ENCODE data around the gene EMB. TPM values are rescaled to one million over a fixed set of nuclear protein-coding genes. Genes with fewer than 3 reads are reported as not detected.

Gene EMB
- total and polyA plus RNA-seq, 9 of the 15 experiments (the other 6 are each of a cell fraction or from before 2014, with no cell fraction given) = 0.31 TPM; not detected in 8

GRCh38 chr5:50463047-50463446 is 22.0 kb upstream of the EMB start:
- Histone ChIP-seq H4K20me1 (replicated peaks; ENCODE audit: control insufficient read depth, insufficient read depth, low read length) (no peaks in the 10 kb centered on the region), H3K36me3 (ENCODE audit: control insufficient read depth, insufficient read depth, low read length) (no peaks in the 10 kb centered on the region), H3K27ac (ENCODE audit: extremely low read depth, low read depth, low read length) (no peak overlapping the region), H3K4me2 (ENCODE audit: insufficient read depth, low read length) (no peak overlapping the region), H3K9me1 (ENCODE audit: control insufficient read depth, insufficient read depth, low read length) (no peaks in the 10 kb centered on the region), H3K4me3 (no peak overlapping the region), H3K9ac (ENCODE audit: insufficient read depth in 1 of 2, low read depth in 2 of 2, low read length in 2 of 2) (no peak overlapping the region), H3K27me3 (ENCODE audit: control insufficient read depth in 2 of 2, insufficient read depth in 2 of 2, low read length in 2 of 2) (no peaks in the 10 kb centered on the region), H3K4me1 (replicated peaks in 1 of 2; ENCODE audit: control insufficient read depth in 2 of 2, insufficient read depth in 2 of 2, low read length in 2 of 2) (no peaks in the 10 kb centered on the region), H3K9me3 (replicated peaks; ENCODE audit: control insufficient read depth, insufficient read depth, low read depth, low read length) (no peaks in the 10 kb centered on the region), H2AFZ (ENCODE audit: low read depth, low read length) (no peak overlapping the region), H3K79me2 (ENCODE audit: control insufficient read depth, insufficient read depth, low read length) (no peaks in the 10 kb centered on the region)
- intact Hi-C loops (cut with micrococcal nuclease) (no loop called here), in situ Hi-C loops (cut with MboI) (no loop called here)
- DNase-seq (ENCODE audit: extremely low read depth in 1 of 4, low spot score in 3 of 4) (no peak), FAIRE-seq (peak; percentile 26), ATAC-seq (no peak)
- no TSS peak for BruUV-seq (replicated peaks)
- CTCF ChIA-PET (ENCODE audit: low intra/inter-chr PET ratio) = no interaction called here
- POLR2A ChIA-PET = no interaction called here
- TF ChIP-seq FOXM1 (IDR thresholded peaks at IDR 0.05; ENCODE audit: low read depth) (no peak), FOXM1 (CRISPR knock-in tag; IDR thresholded peaks at IDR 0.05; ENCODE audit: low read depth) (no peak), RFX5 (IDR thresholded peaks at IDR 0.05; ENCODE audit: low read depth, low read length) (no peak), ZNF436 (CRISPR knock-in tag; IDR thresholded peaks at IDR 0.05) (no peak), KLF16 (IDR thresholded peaks at IDR 0.05) (no peak), ZNF140 (CRISPR knock-in tag; IDR thresholded peaks at IDR 0.05) (no peak), POLR2A (conservative IDR thresholded peaks at IDR 0.05) (no peak), MAFK (IDR thresholded peaks at IDR 0.05; ENCODE audit: low read length) (no peak), RBM17 (IDR thresholded peaks at IDR 0.05; ENCODE audit: borderline replicate concordance, low read depth, low read length) (no peak), ASH1L (IDR thresholded peaks at IDR 0.05; ENCODE audit: borderline replicate concordance, low read depth, partially characterized antibody) (no peak), ZNF232 (CRISPR knock-in tag; IDR thresholded peaks at IDR 0.05) (no peak), SIX5 (IDR thresholded peaks at IDR 0.05; ENCODE audit: borderline replicate concordance in 1 of 2, insufficient read depth in 1 of 2, low read depth in 1 of 2, low read length in 2 of 2) (no peak), E2F8 (IDR thresholded peaks at IDR 0.05; ENCODE audit: low read depth, partially characterized antibody) (no peak), CHD4 (IDR thresholded peaks at IDR 0.05; ENCODE audit: insufficient read depth, insufficient replicate concordance, low read depth, low read length, poor library complexity, severe bottlenecking) (no peak), NBN (IDR thresholded peaks at IDR 0.05; ENCODE audit: low read depth) (no peak)
- TF ChIP-seq, protein P1, sequence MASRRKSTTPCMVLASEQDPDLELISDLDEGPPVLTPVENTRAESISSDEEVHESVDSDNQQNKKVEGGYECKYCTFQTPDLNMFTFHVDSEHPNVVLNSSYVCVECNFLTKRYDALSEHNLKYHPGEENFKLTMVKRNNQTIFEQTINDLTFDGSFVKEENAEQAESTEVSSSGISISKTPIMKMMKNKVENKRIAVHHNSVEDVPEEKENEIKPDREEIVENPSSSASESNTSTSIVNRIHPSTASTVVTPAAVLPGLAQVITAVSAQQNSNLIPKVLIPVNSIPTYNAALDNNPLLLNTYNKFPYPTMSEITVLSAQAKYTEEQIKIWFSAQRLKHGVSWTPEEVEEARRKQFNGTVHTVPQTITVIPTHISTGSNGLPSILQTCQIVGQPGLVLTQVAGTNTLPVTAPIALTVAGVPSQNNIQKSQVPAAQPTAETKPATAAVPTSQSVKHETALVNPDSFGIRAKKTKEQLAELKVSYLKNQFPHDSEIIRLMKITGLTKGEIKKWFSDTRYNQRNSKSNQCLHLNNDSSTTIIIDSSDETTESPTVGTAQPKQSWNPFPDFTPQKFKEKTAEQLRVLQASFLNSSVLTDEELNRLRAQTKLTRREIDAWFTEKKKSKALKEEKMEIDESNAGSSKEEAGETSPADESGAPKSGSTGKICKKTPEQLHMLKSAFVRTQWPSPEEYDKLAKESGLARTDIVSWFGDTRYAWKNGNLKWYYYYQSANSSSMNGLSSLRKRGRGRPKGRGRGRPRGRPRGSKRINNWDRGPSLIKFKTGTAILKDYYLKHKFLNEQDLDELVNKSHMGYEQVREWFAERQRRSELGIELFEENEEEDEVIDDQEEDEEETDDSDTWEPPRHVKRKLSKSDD (conservative IDR thresholded peaks at IDR 0.05; ENCODE audit: low read length) = no peak
- WGBS (ENCODE audit: insufficient coverage, low coverage, missing lambda C conversion rate) = 0% methylated on average over 2 of the region's 2 CpGs

Measured in K562 (cell line).